Measurements from ENCODE around the gene FAM43B.

GRCh38 chr1:20505488-20505887 is 46.9 kb upstream of the FAM43B start:
- TF ChIP-seq CTCF (IDR thresholded peaks at IDR 0.05): no peak
- no peak for TF ChIP-seq POLR2A (IDR thresholded peaks at IDR 0.05)
